Parathyroid adenoma (tissue), 2 donors: ENCODE results near the gene POLDIP2.

ENCODE experiments used
- H2AFZ ChIP-seq: fragments of 300-600 bp; sonication (generic); one replicate; pipeline ENCODE4 v1.7.0; 2017; ENCODE audit warnings: antibody characterized with exemption, mild to moderate bottlenecking
- H3K27ac ChIP-seq: fragments of 300-600 bp; sonication (generic); one replicate; pipeline ENCODE4 v1.7.0; 2017
- H3K27me3 ChIP-seq: fragments of 300-600 bp; sonication (generic); one replicate; pipeline ENCODE4 v1.7.0; 2017; ENCODE audit warnings: low read length; ENCODE audit not compliant: control insufficient read depth, insufficient read depth
- H3K36me3 ChIP-seq: fragments of 300-600 bp; sonication (generic); one replicate; pipeline ENCODE4 v1.7.0; 2017; ENCODE audit warnings: low read length; ENCODE audit not compliant: control insufficient read depth, insufficient read depth
- H3K4me1 ChIP-seq: fragments of 300-600 bp; sonication (generic); one replicate; pipeline ENCODE4 v1.7.0; 2017; ENCODE audit warnings: control low read depth
- H3K4me2 ChIP-seq: fragments of 300-600 bp; sonication (generic); one replicate; pipeline ENCODE4 v1.7.0; 2017; ENCODE audit warnings: low read length
- H3K4me3 ChIP-seq: fragments of 300-600 bp; sonication (generic); one replicate; pipeline ENCODE4 v1.7.0; 2017; ENCODE audit warnings: low read depth, low read length
- H3K79me2 ChIP-seq: fragments of 300-600 bp; sonication (generic); one replicate; pipeline ENCODE4 v1.7.0; 2017; ENCODE audit warnings: control low read depth
- H3K9ac ChIP-seq: fragments of 300-600 bp; sonication (generic); one replicate; pipeline ENCODE4 v1.7.0; 2017; ENCODE audit warnings: mild to moderate bottlenecking
- H3K9me3 ChIP-seq: fragments of 300-600 bp; sonication (generic); one replicate; pipeline ENCODE4 v1.7.0; 2017; ENCODE audit warnings: low read length; ENCODE audit not compliant: control insufficient read depth
- CTCF ChIP-seq: fragments of 300-600 bp; sonication (generic); IDR thresholded peaks from one replicate; pipeline ENCODE4 v1.7.0; 2017; ENCODE audit warnings: antibody characterized with exemption, mild to moderate bottlenecking
- donor health status: primary hyperparathyroidism.

POLDIP2 gene

GRCh38 chr17:28385406-28385805 lies 28.1 kb upstream of the POLDIP2 start:
- Histone ChIP-seq H3K9me3 (no peaks in the 10 kb centered on the region), H3K27me3 (no peaks in the 10 kb centered on the region), H2AFZ (no peak overlapping the region), H3K4me2 (peak overlapping the region; percentile 65), H3K4me1 (peaks cover 13% of the 10 kb centered on the region), H3K79me2 (peaks cover 18% of the 10 kb centered on the region), H3K9ac (no peak overlapping the region), H3K27ac (no peak overlapping the region), H3K36me3 (no peaks in the 10 kb centered on the region), H3K4me3 (peak overlapping the region; percentile 55)
- no peak for TF ChIP-seq CTCF

- H3K4me3 ChIP-seq: peak overlapping the region; percentile 55
- H3K9me3 ChIP-seq: no peaks in the 10 kb centered on the region
- peaks cover 19% of the 10 kb centered on the region for H3K79me2 ChIP-seq
- peaks cover 16% of the 10 kb centered on the region for H3K4me1 ChIP-seq
- no peak for TF ChIP-seq CTCF
- H3K27ac ChIP-seq: no peak overlapping the region
- H3K4me2 ChIP-seq: peak overlapping the region; percentile 65
- no peak overlapping the region for H3K9ac ChIP-seq
- H2AFZ ChIP-seq: peak overlapping the region; percentile 62
- H3K36me3 ChIP-seq: no peaks in the 10 kb centered on the region
- no peaks in the 10 kb centered on the region for H3K27me3 ChIP-seq
These were observed 27.7 kb upstream of the POLDIP2 start for GRCh38 chr17:28385037-28385400.

- peaks cover 16% of the 10 kb centered on the region for H3K4me1 ChIP-seq
These were observed 27.1 kb upstream of the POLDIP2 start for GRCh38 chr17:28384281-28385036.

GRCh38 chr17:28381141-28381825 lies 24.0 kb upstream of the POLDIP2 start:
- Histone ChIP-seq H3K27me3 (no peaks in the 10 kb centered on the region), H3K79me2 (peaks cover 22% of the 10 kb centered on the region), H3K4me2 (no peak overlapping the region), H3K4me3 (no peak overlapping the region), H3K9ac (no peak overlapping the region), H3K4me1 (peaks cover 16% of the 10 kb centered on the region), H2AFZ (no peak overlapping the region), H3K36me3 (no peaks in the 10 kb centered on the region), H3K9me3 (no peaks in the 10 kb centered on the region), H3K27ac (peak overlapping the region; percentile 21)
- TF ChIP-seq CTCF: no peak

More at GRCh38 chr17:28384281-28385036, 27.1 kb upstream of the POLDIP2 start:
- peak overlapping the region; percentile 62 for H2AFZ ChIP-seq
- H3K9me3 ChIP-seq: no peaks in the 10 kb centered on the region
- no peak overlapping the region for H3K27ac ChIP-seq
- no peaks in the 10 kb centered on the region for H3K27me3 ChIP-seq
- no peaks in the 10 kb centered on the region for H3K36me3 ChIP-seq
- peak overlapping the region; percentile 65 for H3K4me2 ChIP-seq
- H3K9ac ChIP-seq: no peak overlapping the region
- peak overlapping the region; percentile 55 for H3K4me3 ChIP-seq
- peaks cover 19% of the 10 kb centered on the region for H3K79me2 ChIP-seq
- no peak for TF ChIP-seq CTCF
